Medulla oblongata (tissue), 1 donor: ENCODE measurements around the gene THAP7.

Experiments used
- DNase-seq: peaks from one replicate; pipeline ENCODE4 v3.0.0-alpha.2; 2015; ENCODE audit errors: extremely low spot score

The THAP7 gene

DNA sequence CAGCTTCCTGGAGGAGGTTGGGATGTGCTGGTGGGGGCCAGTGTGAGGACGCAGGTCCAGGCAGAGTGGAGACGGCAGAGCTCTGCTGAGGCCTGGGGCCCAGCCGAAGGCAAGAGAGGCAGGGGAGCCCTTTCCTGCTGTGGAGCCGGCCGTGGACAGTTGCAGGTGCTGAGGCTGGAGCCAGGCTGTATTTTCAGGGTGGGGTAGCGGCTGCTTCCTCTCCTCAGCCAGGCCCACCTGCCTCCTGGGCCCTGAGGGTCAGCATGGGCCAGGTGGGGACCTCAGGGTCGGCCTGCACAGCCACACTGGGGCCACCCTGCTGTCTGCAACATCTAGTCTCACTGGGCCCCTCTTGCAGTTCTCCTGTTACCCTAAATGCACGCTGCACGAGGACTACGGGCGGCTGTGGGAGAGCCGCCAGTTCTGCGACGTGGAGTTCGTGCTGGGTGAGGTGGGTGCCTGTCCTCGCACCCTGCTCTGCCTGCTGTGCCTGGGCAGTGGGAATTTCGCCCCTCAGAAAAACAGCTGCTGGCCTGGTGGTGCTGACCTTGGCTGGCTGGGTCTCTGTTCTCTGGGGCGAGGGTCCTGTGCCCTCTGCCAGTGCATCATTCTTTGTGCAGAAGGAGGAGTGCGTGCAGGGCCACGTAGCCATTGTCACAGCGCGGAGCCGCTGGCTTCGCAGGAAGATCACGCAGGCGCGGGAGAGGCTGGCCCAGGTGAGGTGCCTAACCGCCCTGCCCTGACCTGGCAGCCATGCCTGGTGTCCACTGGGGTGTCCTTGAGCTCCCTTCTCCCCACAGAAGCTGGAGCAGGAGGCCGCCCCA is 8.4 kb downstream of the THAP7 start:
- DNase-seq: no peak

DNA sequence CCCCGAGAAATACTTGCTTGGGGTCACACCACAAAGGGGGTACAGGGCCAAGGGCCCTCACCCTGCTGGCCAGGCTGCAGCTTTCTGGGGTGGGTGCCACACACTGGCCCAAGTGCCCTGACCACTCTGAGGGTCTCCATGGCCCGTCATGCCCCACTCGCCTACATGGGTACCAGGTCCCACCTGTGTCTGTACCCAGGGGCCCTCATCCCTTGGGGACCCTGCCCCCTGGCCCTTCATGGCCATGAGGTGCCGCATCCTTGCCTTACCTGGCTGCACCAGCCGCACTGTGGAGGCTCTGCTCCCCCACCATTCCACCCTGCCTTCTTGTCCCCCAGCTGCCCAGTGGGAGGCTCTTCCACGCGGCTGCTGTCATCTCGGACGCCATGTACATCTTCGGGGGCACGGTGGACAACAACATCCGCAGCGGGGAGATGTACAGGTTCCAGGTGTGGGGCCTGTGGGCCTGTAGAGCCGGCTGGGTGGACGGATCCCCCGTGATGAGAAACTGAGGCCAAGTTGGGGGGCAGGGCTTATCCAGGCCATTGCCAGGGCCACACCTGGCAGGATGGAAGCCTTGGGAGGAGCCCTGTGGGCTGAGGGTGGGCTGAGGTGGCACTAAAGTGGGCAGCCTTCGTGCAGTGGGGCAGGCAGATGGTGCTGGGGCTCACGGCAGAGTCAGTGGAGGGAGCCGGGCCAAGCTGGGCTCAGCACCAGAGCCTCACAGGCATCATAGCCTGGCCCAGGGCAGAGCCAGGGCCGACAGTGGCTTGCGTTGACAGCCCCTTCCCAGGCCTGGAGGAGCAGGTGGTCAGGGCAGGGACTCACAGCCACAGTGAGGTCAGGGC is 9.2 kb downstream of the THAP7 start:
- DNase-seq: no peak

DNA sequence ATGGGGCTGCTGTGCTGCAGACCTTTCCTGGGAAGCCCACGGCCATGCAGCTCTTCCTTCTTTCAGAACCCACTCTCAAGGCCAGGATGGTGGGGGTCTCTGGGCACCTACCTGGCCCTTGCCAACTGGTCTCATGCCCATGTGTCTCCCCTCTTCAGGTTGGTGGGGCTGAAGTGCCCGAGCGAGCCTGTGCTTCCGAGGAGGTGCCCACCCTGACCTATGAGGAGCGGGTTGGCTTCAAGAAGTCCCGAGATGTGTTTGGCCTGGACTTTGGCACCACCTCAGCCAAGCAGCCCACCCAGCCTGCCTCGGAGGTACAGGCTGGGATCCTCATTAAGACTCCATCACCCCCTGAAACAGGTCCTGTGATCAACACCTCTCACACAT is 9.9 kb downstream of the THAP7 start:
- DNase-seq: no peak

DNA sequence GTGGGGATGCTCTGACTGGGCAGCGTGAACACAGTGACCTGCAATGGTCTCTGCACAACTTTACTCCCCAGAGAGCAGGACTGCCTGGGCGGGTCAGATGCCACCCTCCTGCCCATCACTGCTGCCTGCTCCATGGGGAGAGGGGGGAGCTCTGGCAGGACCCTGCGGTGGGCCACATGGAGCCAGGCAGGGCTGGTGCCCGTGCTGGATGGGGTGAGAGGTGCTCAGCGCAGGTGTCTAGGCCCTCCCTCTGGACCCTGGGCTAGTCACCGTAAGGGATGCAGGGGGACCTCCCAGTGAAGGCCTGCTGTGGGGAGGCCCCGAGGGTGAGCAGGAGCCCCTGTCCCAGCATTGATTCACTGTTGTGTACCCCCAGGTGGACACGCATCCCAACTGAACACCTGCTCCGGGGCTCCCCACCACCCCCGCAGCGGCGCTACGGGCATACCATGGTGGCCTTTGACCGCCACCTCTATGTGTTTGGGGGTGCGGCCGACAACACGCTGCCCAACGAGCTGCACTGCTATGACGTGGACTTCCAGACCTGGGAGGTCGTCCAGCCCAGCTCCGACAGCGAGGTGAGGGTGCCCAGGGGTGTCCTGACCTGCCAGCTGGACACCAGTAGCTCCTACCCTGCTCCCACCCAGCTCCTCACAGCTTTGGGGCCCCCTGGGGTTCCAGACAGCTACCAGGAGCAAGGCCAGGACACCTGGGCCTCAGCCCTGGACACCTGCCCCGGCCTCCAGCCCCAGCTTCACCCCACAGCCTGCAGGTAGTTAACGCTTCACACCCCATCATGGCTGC is 10.5 kb downstream of the THAP7 start:
- no peak for DNase-seq

DNA sequence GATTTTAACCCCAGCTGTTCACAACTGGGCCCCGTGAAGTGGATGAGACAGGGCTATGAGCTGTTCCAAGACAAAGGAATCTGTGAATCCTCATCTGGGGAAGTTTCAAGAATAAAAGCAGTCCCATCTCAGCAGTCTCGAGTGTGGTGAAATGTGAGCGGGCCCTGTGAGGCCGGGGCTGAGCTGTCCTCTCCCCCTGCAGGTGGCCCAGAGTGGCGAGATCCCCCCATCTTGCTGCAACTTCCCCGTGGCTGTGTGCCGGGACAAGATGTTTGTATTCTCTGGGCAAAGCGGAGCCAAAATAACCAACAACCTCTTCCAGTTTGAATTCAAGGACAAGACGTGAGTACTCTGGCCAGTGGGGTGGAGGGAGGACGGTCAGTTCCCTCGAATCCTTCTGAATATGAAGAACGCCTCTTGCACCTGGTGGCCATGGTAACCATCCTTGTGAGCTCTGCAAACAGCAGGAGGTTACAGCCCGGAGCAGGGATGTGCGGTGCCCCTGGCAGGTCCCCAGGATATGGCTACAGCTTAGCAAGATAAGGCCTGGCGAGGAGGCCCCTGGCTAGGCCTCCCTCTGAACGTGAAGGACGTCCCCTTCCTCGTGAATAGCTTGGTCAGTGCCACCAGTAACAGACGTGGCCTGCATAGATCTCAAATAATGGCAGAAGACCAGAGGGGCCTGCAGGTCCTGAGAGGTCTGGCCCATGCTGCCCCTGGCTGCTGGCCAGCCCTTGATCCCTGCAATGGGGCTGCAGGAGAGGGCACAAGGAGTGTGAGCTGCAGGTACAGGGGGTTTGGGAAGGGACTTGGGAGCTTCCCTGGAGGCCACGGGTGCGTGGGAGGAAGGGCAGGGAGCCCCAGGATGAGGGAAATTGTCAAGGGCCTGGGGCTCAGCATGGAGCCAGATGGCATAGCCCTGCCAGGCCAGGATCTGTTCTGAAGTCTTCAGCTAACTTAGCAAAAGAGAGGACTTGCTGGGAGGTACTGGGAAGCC is 11.4 kb downstream of the THAP7 start:
- no peak for DNase-seq

DNA sequence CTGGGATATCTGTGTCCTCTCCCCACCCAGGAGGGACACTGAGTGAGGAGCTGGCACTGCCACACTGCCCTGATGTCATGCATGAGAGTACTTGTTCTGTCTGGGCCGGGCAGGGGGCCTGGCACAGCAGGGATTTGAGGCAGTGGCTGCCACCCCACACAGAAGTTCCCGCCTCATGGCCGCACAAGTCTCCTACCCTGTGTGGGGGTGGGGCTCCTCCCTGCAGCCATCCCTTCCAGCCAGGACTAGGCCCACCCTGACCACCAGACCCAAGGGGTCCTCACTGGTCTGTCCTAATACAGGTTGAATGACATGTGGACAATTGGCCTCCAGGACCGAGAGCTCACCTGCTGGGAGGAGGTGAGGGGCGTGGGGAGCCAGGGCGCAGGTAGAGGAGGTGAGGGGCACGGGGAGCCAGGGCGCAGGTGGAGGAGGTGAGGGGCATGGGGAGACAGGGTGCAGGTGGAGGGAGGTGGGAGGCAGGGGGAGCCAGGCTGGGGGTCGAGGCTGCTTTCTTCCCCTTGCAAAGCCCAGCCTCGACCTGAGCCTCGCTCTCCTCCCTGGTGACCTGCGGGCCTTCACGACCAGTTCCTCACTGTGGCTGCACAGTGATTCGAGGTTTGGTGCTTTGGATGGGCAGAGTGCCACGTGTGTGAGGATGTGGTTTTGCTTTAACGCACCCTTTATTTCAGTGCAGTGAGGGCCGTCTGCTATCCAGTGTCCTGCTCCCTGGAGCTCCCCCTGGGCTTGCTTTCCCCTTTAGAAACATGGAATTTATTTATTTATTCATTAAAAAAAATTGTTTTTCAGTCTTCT is 12.4 kb downstream of the THAP7 start:
- no peak for DNase-seq

DNA sequence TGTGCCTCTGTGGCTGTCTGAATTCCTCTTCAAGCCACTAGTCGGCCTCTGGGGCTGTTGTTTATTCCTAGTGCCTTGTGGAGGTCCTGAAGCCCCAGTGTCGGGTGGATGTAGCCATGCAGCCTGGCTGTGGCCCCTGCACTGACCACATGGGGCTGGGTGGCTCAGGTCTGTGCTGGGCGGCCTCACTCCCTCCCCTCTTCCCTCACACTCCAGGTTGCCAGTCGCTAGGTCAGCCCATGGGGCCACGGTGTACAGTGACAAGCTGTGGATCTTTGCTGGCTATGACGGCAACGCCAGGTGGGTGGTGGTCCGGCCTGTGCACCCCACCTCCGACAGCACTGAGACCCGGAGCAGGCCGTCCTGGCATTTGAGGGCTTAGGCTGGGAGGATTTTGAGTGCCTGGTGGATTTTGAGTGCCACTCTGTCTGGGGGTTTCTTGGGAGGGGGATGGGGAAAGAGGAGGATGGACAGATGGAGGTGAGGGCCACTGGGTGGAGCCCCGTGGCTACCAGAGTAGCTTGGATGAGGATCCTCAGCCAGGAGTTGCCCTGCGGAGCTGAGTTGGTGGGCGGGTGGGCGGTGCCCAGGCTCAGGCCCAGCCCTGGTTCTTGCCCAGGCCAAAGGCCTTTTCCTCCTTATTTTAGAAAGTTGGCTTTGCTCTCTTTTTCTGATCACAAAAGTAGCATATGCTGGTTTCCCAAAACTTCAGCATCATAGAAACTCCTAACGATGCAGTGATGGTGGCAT is 13.2 kb downstream of the THAP7 start:
- no peak for DNase-seq

DNA sequence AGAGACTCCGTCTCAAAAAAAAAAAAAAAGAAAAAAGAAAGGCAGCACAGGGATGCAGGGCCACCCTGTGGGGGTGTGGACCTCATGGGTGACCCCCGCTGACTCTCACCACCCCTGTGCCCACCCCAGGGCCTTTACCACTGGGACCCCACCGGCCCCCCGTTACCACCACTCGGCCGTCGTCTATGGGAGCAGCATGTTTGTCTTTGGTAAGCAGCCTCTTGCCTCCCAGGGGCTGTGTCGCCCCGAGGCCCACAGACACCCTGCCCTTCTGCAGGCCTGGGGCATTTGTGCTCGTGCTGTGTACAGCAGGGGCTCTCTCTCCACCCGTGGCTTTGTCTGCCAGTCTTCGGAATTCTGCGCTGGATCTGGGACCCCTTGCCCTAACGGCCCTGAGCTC is 14.5 kb downstream of the THAP7 start:
- no peak for DNase-seq

DNA sequence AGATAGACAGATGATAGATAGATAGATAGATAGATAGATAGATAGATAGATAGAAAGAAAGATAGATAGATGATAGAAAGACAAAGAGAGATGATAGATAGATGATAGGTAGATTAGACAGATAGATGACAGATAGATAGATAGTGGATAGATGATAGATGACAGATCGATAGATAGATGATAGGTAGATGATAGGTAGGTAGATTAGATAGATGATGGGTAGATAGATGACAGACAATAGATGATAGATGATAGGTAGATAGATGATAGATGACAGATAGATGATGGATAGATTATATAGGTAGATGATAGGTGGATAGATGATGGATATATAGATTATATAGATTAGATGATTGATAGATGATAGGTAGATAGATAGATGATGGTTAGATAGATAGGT is 15.6 kb downstream of the THAP7 start:
- DNase-seq: no peak

DNA sequence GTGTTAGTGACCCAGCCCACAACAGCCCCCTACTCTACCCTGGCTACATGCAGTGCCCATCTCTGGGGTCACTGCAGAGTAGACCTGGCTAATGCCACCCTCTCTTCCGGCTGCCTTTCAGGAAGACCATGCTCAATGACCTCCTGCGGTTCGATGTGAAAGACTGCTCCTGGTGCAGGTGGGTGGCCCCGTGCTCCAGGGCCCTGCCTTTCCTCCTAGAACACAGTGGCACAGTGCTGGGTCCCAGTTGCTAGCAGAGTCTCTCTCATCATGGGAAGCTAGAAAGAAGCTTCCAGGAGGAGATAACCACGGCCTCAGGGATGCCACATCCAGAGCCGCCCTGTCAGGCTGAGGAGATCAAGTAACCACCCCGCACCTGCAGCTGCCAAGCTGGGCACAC is 16.2 kb downstream of the THAP7 start:
- DNase-seq: no peak

DNA sequence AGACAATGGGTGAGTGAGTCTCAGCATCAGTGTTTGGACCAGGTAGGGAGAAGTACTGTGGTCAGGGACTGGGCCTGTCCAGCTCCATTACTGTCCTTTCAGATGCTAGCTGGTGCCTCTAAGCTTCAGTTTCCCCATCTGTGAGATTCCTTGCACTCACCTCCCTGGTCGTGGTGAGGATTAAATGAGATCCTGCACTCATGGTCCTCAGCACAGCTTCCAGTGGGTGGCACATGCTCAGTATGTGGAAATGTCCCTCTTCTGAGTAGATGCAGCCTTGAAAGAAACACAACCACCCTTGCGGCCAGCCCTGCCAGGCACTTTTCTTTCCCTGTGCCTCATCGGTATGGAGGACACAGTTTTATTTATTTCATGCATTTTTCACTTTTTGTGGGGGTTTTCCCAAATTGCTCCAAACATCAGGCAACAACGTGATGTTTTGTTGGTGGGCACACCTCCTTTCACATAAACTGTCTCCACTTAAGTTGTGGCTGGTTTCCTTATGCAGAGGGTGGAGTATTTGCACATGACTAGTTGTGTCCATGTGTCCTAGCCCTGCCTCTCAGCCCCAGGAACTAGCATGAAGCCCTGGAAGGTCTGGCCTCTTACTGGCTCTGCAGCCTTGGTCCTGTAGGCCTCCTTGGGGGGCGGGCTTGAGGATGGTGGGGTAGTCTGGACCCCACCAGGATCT is 18.7 kb downstream of the THAP7 start:
- no peak for DNase-seq

DNA sequence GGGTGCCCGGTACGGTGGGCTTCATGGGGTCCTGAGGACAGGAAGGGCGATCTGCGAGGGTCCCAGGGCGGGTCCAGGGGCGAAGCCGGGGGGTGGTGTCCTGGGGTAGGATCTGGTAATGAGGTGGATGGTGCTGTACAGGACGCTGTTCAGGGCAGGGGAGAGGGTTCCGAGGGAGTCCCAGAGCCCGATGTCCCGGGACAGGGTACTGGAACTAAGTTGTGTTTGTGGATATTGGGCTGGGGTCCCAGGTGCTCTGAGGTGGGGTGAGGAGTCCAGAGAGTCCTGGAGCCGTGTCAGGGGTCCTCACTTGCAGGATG is 19.4 kb downstream of the THAP7 start:
- no peak for DNase-seq

DNA sequence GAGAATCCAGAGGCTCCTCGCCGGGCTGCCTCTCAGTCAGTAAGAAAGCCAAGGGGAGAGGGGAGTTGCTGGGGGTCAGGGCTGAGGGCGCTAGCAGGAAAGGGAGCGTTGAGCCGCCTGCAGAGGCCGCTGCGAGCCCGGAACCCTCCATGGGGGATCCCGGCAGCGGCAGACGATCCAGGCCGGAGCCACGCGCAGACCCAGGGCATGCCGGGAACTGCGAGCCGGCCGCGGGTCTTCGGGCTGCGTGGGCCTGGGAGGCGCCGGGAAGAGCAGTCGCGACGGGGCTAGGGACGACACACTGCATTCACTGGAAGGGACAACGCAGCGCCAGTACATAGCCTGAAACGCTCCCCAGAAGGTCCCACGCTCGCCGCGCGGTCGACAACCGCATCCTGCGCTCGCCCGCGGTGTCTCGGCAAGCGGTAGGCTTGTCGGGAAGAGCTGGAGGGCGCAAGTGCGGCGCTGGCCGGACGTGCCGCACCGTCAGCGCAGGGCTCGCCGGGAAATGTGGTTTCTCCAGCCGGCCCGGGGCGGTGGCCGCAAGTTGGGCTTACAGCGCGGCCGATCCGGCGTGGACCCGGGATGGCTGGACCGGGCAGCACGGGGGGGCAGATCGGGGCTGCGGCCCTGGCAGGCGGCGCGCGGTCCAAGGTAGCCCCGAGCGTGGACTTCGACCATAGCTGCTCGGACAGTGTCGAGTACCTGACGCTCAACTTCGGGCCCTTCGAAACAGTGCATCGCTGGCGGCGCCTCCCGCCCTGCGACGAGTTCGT is 19.9 kb downstream of the THAP7 start, which contains the start of gene LZTR1:
Gene LZTR1 (plus strand): TSS at position 511 of the 776 bp plus-strand sequence. CDS start 75 bp downstream, at position 586.
- peak; percentile 90 for DNase-seq

DNA sequence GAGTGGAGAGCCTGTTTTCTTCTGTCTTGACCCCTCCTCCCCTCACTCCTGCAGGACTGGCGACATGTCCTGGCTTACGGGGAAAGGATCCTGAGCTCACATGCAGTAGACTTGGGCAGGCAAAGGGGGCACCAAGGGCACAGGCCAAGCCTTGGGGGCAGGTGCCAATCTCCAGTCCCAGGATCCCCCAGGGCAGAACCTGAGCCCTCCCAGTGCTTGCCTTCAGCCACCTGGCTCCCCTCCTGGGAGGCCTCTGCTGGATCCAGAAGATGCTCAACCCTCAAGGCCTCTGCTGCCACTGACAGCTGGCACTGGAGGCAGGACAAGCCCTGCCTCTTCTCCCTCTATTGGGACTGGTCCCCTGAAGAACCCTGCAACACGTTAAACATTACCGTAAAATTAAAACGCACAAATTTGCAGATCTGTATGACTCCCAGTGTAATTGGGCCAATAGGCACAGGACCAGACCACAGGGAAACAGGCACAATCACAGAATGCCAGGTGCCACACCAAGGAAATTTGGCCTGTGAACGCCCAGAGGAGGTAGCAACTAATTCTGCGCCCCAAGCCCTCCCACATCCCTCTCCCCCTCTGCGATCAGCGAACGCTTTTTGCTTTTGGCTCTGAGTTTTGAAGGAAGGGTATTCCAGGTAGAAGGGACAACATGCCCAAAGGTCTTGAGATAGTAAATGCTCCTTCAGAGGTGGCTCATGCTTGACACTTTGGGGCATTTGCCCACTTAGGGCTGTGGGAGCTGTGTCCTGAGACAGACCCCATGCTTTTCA is 20.8 kb downstream of the THAP7 start:
- no peak for DNase-seq

DNA sequence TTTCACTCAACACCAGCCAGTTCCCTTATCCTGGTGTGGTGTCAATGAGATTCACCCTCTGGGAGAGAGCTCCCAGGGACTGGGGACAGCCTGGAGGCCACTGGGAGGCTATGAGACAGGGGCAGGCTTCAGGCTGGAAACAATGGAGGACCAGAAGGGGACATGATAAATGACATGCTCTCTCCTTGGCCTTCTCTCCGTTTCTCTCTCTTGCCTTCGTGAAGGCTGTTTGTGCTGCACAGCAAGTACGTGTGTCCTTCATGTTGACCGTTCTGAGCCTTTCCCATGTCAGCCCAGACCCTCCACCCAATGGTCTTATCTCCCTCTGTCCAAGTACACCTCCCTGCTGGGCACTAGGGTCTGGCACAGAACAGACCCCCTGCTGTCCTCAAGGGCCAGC is 21.4 kb downstream of the THAP7 start:
- no peak for DNase-seq

DNA sequence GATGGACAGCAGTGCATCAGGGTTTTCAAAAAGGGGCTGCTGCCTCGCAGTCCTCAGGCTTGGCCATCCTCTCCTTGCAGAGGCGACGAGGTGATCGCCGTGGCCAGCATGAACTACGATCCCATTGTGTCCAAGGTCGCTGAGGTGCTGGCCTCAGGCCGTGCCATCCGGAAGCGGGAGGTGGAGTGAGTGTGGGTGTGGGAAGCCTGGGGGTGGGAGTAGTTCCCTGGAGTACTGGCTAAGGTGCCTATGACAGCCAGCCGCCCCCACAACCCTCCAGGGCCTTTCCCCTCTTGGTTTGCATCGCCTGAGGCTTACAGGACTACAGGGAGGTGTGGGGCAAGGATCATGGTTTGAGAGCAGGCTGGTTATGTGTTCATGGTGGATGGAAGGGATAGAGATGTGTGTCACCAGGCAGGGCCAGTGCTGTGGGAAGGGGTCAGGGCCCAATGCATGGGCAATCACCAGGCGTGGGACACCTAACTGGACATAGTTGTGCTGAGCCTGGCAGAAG is 21.9 kb downstream of the THAP7 start:
- no peak for DNase-seq

DNA sequence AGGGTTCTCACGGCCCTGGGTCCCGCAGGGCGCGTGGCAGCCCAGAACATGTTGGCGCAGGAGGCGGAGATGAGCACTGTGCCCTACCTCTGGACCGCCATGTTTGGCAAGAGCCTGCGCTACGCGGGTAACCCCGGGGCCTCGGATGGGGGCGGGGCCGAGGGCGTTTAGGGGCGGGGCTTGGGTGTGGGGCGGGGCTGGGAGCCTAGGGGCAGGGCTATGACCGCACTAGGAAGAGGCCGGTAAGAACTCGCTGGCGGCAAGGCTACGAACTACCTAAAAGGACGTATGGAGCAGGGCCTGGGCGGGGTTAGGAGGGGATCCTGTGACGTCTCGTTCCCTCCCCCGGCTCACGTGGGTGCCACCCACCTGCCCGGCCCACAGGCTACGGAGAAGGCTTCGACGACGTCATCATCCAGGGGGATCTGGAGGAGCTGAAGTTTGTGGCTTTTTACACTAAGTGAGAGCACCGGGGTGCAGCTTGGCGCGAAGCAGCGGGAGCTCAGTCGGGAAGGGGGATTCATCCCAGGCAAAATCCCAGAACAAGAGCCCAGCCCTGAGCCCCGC is 22.6 kb downstream of the THAP7 start:
- no peak for DNase-seq
